GM12878 (cell line): ENCODE data around the gene COX11. TPM values are rescaled to one million over a fixed set of nuclear protein-coding genes. Genes with fewer than 3 reads are reported as not detected.

Source experiments
- ATAC-seq: fragments of 200-7000 bp; cut with Tn5 transposase; 3 replicates; pipeline ENCODE4 v1.9.1; 2020; ENCODE audit warnings: mild to moderate bottlenecking, moderate library complexity
- BruUV-seq: library from RNA; stranded (reverse); fragments of 400-500 nt; replicated peaks from 2 replicates; lab custom pipeline; 2021; lab: Mats Ljungman, UMichigan
- CTCF ChIA-PET: fragments of 300-600 bp; sonication (Branson Sonifier 250); formaldehyde crosslinking; extraction: SDS; loops from one replicate; lab custom pipeline; 2021; ENCODE audit warnings: inconsistent platforms; lab: Yijun Ruan, JAX
- POLR2A ChIA-PET: fragments of 350-600 bp; formaldehyde crosslinking; extraction: SDS; loops from one replicate; lab custom pipeline; 2021; ENCODE audit warnings: inconsistent platforms; lab: Charles Lee
- RAD21 ChIA-PET: fragments of 300-600 bp; sonication (Branson Sonifier 250); formaldehyde crosslinking; loops from one replicate; lab custom pipeline; 2023; ENCODE audit warnings: antibody characterized with exemption; ENCODE audit not compliant: unreplicated experiment; lab: Charles Lee
- SMC1A ChIA-PET: fragments of 300-600 bp; sonication (Branson Sonifier 250); formaldehyde crosslinking; loops from one replicate; lab custom pipeline; 2023; ENCODE audit not compliant: unreplicated experiment, uncharacterized antibody; lab: Charles Lee
- DNase-seq: peaks from one replicate; pipeline ENCODE4 v3.0.0-alpha.2; 2011; ENCODE audit warnings: low read depth, low spot score
- FAIRE-seq: peaks from 3 replicates; lab custom pipeline; 2011; peaks lifted over from hg19 to GRCh38; lab: Jason Lieb, UNC
- H2AFZ ChIP-seq: 2 replicates; pipeline ENCODE4 v1.6.0; 2011; ENCODE audit warnings: low read depth, low read length, control low read depth; ENCODE audit not compliant: control insufficient read depth
- H3K27ac ChIP-seq: 2 replicates; pipeline ENCODE4 v1.5.1; 2011; ENCODE audit warnings: control low read depth; ENCODE audit not compliant: control insufficient read depth, insufficient read depth
- H3K27me3 ChIP-seq, 2 experiments: replicated peaks in 1 of 2; 2 replicates each; pipeline versions ENCODE4 v1.6.0 to v1.6.1; 2011; ENCODE audit warnings: low read length in 1 of 2; ENCODE audit not compliant: control insufficient read depth in 2 of 2, insufficient read depth in 2 of 2
- H3K36me3 ChIP-seq, 2 experiments: 2 replicates each; pipeline ENCODE4 v1.5.1; 2011; ENCODE audit warnings: low read length in 1 of 2; ENCODE audit not compliant: control insufficient read depth in 2 of 2, insufficient read depth in 2 of 2
- H3K4me1 ChIP-seq: 2 replicates; pipeline ENCODE4 v1.6.1; 2011; ENCODE audit warnings: mild to moderate bottlenecking, low read length, moderate library complexity, mixed read lengths; ENCODE audit not compliant: control insufficient read depth, insufficient read depth
- H3K4me2 ChIP-seq: 2 replicates; pipeline ENCODE4 v1.6.0; 2011; ENCODE audit warnings: control low read depth; ENCODE audit not compliant: control insufficient read depth, insufficient read depth
- H3K4me3 ChIP-seq: fragments of 200-600 bp; sonication (generic); 2 replicates; pipeline ENCODE4 v1.5.1; 2016
- H3K79me2 ChIP-seq: 2 replicates; pipeline ENCODE4 v1.6.0; 2011; ENCODE audit warnings: low read length; ENCODE audit not compliant: control insufficient read depth, insufficient read depth
- H3K9ac ChIP-seq: 2 replicates; pipeline ENCODE4 v1.8.0; 2011; ENCODE audit warnings: low read length, control low read depth, mixed read lengths; ENCODE audit not compliant: control insufficient read depth, insufficient read depth
- H3K9me3 ChIP-seq: replicated peaks from 3 replicates; pipeline ENCODE4 v1.5.1; 2011; ENCODE audit warnings: mild to moderate bottlenecking, low read length; ENCODE audit not compliant: control insufficient read depth, insufficient read depth
- H4K20me1 ChIP-seq: 2 replicates; pipeline ENCODE4 v1.6.0; 2011; ENCODE audit not compliant: control insufficient read depth, insufficient read depth
- CHD1 ChIP-seq: IDR thresholded peaks from 2 replicates; pipeline ENCODE4 v1.6.1; 2012; ENCODE audit warnings: low read depth, low read length, improper control_type of control experiment
- CHD2 ChIP-seq: IDR thresholded peaks from 2 replicates; pipeline ENCODE4 v1.6.1; 2011; ENCODE audit warnings: low read depth, low read length, improper control_type of control experiment, borderline replicate concordance
- CUX1 ChIP-seq: IDR thresholded peaks from 2 replicates; pipeline ENCODE4 v1.6.1; 2012; ENCODE audit warnings: improper control_type of control experiment, low read depth, low read length; ENCODE audit not compliant: insufficient replicate concordance
- KAT2A ChIP-seq: conservative IDR thresholded peaks from 2 replicates; pipeline ENCODE4 v1.6.1; 2011; ENCODE audit warnings: low read depth, low read length; ENCODE audit not compliant: control insufficient read depth
- NBN ChIP-seq: fragments of 450-650 bp; IDR thresholded peaks from 2 replicates; pipeline ENCODE4 v1.6.1; 2016
- NFXL1 ChIP-seq: fragments of 450-650 bp; IDR thresholded peaks from 2 replicates; pipeline ENCODE4 v1.6.1; 2017; ENCODE audit warnings: antibody characterized with exemption, mild to moderate bottlenecking, borderline replicate concordance
- NFYB ChIP-seq: IDR thresholded peaks from 2 replicates; pipeline ENCODE4 v1.6.1; 2011; ENCODE audit warnings: low read depth, mild to moderate bottlenecking, low read length, improper control_type of control experiment, moderate library complexity; ENCODE audit not compliant: insufficient read depth
- NR2C2 ChIP-seq: IDR thresholded peaks from 2 replicates; pipeline ENCODE4 v1.6.1; 2011; ENCODE audit warnings: borderline replicate concordance, low read depth; ENCODE audit not compliant: control insufficient read depth, insufficient read length
- RAD51 ChIP-seq: fragments of 450-650 bp; IDR thresholded peaks from 2 replicates; pipeline ENCODE4 v1.6.1; 2016; ENCODE audit warnings: moderate library complexity, mild to moderate bottlenecking, inconsistent platforms
- STAT1 ChIP-seq: fragments of 450-650 bp; conservative IDR thresholded peaks from 2 replicates; pipeline ENCODE4 v1.6.1; 2014; ENCODE audit warnings: antibody characterized with exemption, mild to moderate bottlenecking
- STAT3 ChIP-seq: IDR thresholded peaks from 2 replicates; pipeline ENCODE4 v1.6.1; 2011; ENCODE audit warnings: low read depth, low read length, improper control_type of control experiment
- SUPT20H ChIP-seq: IDR thresholded peaks from 2 replicates; pipeline ENCODE4 v1.6.1; 2011; ENCODE audit warnings: low read depth, mild to moderate bottlenecking, low read length, moderate library complexity, borderline replicate concordance; ENCODE audit not compliant: control insufficient read depth
- SUZ12 ChIP-seq: fragments of 200-600 bp; sonication (generic); IDR thresholded peaks from one replicate; pipeline ENCODE4 v1.6.1; 2018; ENCODE audit warnings: antibody characterized with exemption, mild to moderate bottlenecking; ENCODE audit not compliant: unreplicated experiment
- TCF7 ChIP-seq: IDR thresholded peaks from 2 replicates; pipeline ENCODE4 v1.6.1; 2014; ENCODE audit warnings: antibody characterized with exemption, borderline replicate concordance
- ZNF24 ChIP-seq: fragments of 450-650 bp; IDR thresholded peaks from 2 replicates; pipeline ENCODE4 v1.6.1; 2017; ENCODE audit warnings: antibody characterized with exemption, mild to moderate bottlenecking
- WGBS: methylation state at CpG from one replicate; pipeline ENCODE4 v1.1.6; 2016; ENCODE audit warnings: low lambda C conversion rate; ENCODE audit not compliant: insufficient replicate concordance, insufficient coverage; ENCODE audit errors: missing lambda C conversion rate; 5-methylcytosine and 5-hydroxymethylcytosine counted together
- in situ Hi-C: fragments of 300-500 bp; cut with MboI; formaldehyde crosslinking; loops from 9 replicates; pipeline ENCODE4 v1.14.3; 2018; ENCODE audit warnings: mixed read lengths
- intact Hi-C: fragments of 100-400 bp; cut with micrococcal nuclease; formaldehyde crosslinking; loops from one replicate; pipeline ENCODE4 v1.14.2; 2022; ENCODE audit not compliant: unreplicated experiment
- polyA plus RNA-seq, 11 experiments: library from polyadenylated mRNA; depleted of rRNA in 4 of 11; unstranded in 6 of 11; stranded (reverse) in 5 of 11; fragments of >200 nt; fragmentation: Nextera tagmentation in 4 of 11; fragmentation: Illumina TruSeq in 1 of 11; extraction: Ambion mirVana in 4 of 11; extraction: Trizol in 1 of 11; gene quantifications; 1 replicate in 1 of 11; 2 replicates in 10 of 11; pipeline versions ENCODE4 v1.2.1 to v1.2.3, GENCODE V29; 2011 to 2016; ENCODE audit warnings: inconsistent platforms in 2 of 11, missing spikeins in 2 of 11, low read depth in 1 of 11
- total RNA-seq, 4 experiments: library from RNA; depleted of rRNA in 3 of 4; stranded (reverse); fragments of >200 nt in 3 of 4; fragmentation: Illumina TruSeq in 1 of 4; extraction: Trizol in 1 of 4; gene quantifications; 2 replicates each; pipeline versions ENCODE4 v1.2.1 to v1.2.3, GENCODE V29; 2013 to 2021

COX11 gene
- total and polyA plus RNA-seq, 10 of the 15 experiments (the other 5 are each of a cell fraction or from before 2014, with no cell fraction given) = 13.8 to 69.4 (median 50.8) TPM

- intact Hi-C loops = no loop called here
- POLR2A ChIA-PET = no interaction called here
- WGBS = 72% methylated on average over 5 of the region's 5 CpGs
These were observed 31.4 kb downstream of the COX11 start for GRCh38 chr17:54937018-54937417.

GRCh38 chr17:54935471-54935870, 33.0 kb downstream of the COX11 start:
- RAD21 ChIA-PET = no interaction called here
- intact Hi-C loops (no loop called here), in situ Hi-C loops (no loop called here)
- Histone ChIP-seq H2AFZ (no peak overlapping the region), H3K27ac (no peak overlapping the region), H4K20me1 (no peaks in the 10 kb centered on the region), H3K4me3 (no peak overlapping the region), H3K9ac (no peak overlapping the region), H3K36me3 (no peaks in the 10 kb centered on the region), H3K9me3 (no peaks in the 10 kb centered on the region), H3K79me2 (no peaks in the 10 kb centered on the region), H3K27me3 (no peaks in the 10 kb centered on the region), H3K4me2 (no peak overlapping the region), H3K4me1 (no peaks in the 10 kb centered on the region)
- whole genome bisulfite sequencing = 51% methylated on average over 5 of the region's 5 CpGs
- FAIRE-seq (no peak), ATAC-seq (no peak), DNase-seq (no peak)
- POLR2A ChIA-PET = no interaction called here
- BruUV-seq = no TSS peak
- CTCF ChIA-PET = no interaction called here
- SMC1A ChIA-PET = no interaction called here
- no peak for TF ChIP-seq NBN
- no peak for TF ChIP-seq SUPT20H
- no peak for TF ChIP-seq NFXL1
- TF ChIP-seq NR2C2 = no peak
- no peak for TF ChIP-seq ZNF24
- TF ChIP-seq CUX1 = no peak
- TF ChIP-seq KAT2A = no peak
- TF ChIP-seq NFYB = no peak
- TF ChIP-seq STAT1 = no peak
- no peak for TF ChIP-seq SUZ12
- TF ChIP-seq STAT3 = no peak
- TF ChIP-seq CHD1 = no peak
- TF ChIP-seq RAD51 = no peak
- TF ChIP-seq TCF7 = no peak
- no peak for TF ChIP-seq CHD2

More at GRCh38 chr17:54937018-54937417, 31.4 kb downstream of the COX11 start:
- Histone ChIP-seq H3K4me3 (no peak overlapping the region), H3K27me3 (no peaks in the 10 kb centered on the region), H3K9me3 (no peaks in the 10 kb centered on the region), H3K27ac (no peak overlapping the region), H3K36me3 (no peaks in the 10 kb centered on the region), H3K9ac (no peak overlapping the region)
- ChIA-PET CTCF (no interaction called here), RAD21 (no interaction called here)
- no TSS peak for BruUV-seq
- no peak for TF ChIP-seq RAD51
- TF ChIP-seq, all 136 proteins: peak for 0
- no peaks in the 10 kb centered on the region for H4K20me1 ChIP-seq
- in situ Hi-C loops = no loop called here
- H3K4me1 ChIP-seq = no peaks in the 10 kb centered on the region
- no peak for FAIRE-seq
- no peak overlapping the region for H2AFZ ChIP-seq
- no peak for ATAC-seq
- DNase-seq = no peak
- SMC1A ChIA-PET = no interaction called here
- no peaks in the 10 kb centered on the region for H3K79me2 ChIP-seq
- H3K4me2 ChIP-seq = no peak overlapping the region
